ENCODE measurements around the gene CYBRD1.
"Not testable (repeated sequence)": the region's sequence is repeated elsewhere in the genome, so short reads cannot be mapped to it uniquely, and the experiment has no call there.

CYBRD1 gene

DNA sequence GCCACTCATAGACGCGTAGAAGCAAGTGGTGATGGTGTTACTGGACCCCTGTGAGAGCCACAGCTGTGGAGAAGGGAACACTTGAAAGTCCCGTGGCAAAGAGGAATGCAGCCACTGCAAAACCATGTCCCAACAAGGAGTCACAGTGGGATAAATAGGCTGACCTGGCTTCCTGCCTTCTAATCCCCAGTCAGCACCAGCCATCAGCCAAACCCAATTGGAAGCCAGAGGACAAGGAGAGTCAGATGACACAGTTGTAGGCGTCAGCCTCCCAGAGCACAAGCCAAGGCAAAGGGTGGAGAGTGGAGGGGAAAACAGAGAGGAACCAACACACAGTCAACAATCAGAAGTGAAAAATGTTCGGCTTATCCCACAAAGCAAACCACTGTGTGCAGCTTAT, 5.5 kb upstream of the CYBRD1 start:
- no peak for DNase-seq

DNA sequence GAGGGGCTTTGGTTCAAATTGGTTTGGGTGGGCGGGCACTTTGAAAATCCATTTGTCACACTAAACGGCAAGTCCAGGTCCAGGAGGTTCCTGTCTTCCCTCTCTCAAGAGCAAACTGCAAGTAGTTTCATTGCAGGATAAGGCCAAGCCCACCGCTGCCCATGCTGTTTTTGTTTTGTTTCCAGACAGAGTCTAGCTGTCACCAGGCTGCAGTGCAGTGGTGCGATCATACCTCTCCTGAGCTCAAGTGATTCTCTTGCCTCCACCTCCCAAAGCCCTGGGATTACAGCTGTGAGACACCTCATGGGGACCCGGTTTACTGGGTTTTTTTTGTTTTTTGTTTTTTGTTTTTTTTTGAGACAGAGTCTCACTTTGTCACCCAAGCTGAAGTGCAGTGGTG, 1.8 kb upstream of the CYBRD1 start:
- no peak for DNase-seq

GRCh38 chr2:171521361-171522051, 768 bp upstream of the CYBRD1 start:
- DNase-seq, result no peak

DNA sequence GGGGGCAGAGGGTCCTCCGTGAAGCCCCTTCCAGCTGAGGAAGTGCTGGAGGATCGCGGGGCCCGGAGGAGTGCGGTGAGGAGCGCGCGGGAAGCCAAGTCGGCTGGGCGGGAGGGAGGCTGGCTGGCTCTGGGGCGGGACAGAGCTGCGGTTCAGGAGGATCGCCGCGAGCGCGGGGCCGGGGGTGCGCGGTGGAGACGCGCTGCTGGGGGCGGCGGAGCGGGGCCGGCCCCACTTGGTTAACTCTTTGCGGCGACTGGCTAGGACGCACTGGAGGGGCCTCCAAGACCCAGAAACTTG, 464 bp downstream of the CYBRD1 start:
- no peak for DNase-seq

DNA sequence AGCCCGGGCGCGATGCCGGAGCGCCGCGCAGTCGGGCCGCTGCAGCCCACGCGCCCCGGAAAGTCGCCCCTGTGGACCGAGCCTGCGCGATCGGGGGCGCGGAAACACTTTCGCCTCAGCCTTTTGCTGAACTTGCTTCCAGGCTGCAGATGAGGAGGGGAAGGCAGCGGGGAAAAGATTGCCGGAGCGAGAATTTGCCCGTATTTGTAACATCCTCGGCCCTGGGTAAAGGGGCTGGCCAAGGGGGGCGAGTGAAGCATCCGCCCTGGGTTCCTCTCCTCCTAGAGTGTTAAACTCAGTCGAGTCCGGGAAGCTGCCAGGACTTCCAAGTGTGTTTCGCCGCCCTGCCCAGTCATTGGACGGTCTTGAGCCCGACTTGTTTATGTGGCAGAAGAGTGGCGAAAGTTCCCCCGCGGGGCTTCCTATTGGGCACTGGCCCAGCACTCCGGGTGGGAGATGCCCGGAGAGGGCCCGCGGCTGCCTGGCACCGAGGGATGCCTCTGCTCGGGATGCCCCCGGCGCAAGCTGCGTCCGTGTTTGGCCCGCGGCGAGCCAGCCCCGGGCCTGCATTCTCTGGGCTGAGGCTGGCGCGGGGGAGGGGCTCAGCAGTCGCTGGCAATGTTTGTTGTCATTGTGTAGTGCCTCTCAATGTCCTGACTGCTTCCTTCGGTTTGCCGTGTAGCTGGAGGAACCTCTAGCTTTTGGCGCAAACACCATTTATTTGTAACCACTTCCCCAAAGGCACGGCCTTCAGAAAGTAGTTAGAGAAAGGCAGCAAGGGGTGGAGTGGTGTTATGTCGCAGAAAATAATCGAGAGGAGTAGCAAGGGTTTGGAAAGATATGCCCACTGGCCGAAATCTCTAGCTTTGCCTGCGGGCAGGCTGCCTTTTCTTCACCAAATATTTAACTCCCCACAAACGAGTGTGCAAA, 1.1 kb downstream of the CYBRD1 start:
- DNase-seq, result peak; percentile 82

- no peak for DNase-seq
Observed at GRCh38 chr2:171524018-171524401, 1.7 kb downstream of the CYBRD1 start.

- peak; percentile 30 for DNase-seq
Observed at GRCh38 chr2:171529914-171530313, 7.6 kb downstream of the CYBRD1 start.

- DNase-seq, result peak; percentile 70
Observed at GRCh38 chr2:171530378-171530777, 8.1 kb downstream of the CYBRD1 start.

GRCh38 chr2:171530859-171531258, 8.6 kb downstream of the CYBRD1 start:
- not testable (repeated sequence) for DNase-seq

- no peak for DNase-seq
Observed at GRCh38 chr2:171531291-171531690, 9.0 kb downstream of the CYBRD1 start.

DNA sequence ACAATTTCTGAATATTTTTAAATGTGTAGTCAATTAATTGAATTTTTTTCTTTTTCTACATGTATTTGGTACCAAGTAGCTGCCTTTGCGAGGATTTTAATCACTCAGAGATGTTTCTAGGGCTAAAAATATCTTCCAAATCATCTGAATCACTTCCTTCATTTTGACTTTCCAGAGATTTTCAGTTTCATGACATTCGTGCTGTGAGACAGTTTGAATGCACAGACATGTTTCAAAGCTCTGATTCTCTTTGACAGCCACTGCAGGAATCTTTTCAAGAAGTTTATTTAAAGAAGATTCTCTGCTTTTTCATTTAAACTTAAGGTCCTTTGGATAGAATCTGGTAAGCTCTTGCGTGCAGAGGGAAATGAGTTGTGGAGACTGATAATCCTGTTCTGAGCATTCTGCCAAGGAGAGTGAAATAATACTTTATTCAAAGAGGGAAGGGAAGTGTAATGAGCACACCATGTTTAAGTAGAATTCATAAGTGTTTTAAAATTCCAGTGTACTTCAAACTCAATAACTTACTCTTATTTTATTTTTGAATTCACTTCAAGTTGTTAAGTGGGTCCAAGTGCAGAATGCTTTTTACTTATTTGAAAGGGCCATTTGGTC, 9.7 kb downstream of the CYBRD1 start:
- DNase-seq, result no peak

DNA sequence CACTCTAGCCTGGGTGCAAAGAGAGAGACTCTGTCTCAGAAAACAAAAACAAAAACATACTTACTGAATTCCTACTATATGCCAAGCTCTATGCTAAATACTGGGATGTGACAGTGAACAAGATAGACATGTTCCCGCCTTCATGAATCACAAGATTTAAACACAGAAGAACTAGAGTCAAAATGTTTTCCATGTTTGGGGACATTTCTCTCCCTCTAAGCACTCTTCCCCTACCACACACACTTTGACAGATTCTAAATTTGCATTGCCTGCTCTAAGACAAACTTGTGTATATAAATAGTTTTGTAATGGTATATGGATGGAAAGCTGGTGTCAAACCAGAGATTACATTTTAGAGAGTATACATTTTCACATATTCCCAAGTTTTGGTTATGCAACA, 11.1 kb downstream of the CYBRD1 start:
- DNase-seq, result no peak

- DNase-seq, result not testable (repeated sequence)
Observed at GRCh38 chr2:171535528-171535927, 13.3 kb downstream of the CYBRD1 start.

DNA sequence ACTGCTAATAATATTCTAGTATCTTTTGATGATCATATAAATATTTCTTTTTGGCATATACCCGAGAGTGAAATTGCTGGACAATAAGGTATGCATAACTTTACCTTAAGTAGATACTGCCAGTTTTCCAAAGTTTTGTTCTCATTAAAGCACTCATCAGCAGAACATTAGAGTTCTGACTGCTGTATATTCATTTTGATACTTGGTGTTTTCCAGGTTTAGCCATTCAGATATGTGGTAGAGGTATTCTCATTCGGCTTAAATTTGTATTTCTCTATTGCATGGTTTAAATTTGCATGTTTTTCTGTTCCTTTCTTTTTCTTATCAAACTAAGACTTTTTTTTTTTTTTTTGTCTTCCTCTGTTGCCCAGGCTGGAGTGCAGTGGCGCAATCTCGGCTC, 18.2 kb downstream of the CYBRD1 start:
- no peak for DNase-seq

DNA sequence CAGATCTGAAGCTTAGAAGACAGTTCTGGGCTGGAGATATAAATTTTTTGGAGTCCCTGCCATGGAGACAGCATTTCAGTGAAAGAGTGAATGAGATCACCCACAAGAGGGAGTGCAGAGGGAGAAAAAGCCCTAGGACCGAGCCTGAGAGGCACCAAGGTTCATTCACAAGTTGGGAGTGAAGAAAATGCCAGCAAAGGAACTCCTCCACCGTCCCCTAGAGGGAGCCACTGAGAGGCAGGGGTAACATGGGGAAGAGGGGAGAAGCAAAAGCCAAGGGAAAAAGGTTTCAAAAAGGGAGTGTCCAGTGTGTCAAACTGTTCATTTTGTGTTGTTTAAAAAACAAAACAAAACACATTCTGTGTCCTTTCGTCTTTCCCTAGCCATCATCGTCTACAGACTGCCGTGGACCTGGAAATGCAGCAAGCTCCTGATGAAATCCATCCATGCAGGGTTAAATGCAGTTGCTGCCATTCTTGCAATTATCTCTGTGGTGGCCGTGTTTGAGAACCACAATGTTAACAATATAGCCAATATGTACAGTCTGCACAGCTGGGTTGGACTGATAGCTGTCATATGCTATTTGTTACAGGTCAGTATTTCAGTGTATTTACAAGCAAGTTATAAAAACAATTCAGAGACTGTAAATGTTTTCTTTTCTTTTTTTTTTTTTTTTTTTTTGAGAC, 19.1 kb downstream of the CYBRD1 start:
- DNase-seq, result no peak

DNA sequence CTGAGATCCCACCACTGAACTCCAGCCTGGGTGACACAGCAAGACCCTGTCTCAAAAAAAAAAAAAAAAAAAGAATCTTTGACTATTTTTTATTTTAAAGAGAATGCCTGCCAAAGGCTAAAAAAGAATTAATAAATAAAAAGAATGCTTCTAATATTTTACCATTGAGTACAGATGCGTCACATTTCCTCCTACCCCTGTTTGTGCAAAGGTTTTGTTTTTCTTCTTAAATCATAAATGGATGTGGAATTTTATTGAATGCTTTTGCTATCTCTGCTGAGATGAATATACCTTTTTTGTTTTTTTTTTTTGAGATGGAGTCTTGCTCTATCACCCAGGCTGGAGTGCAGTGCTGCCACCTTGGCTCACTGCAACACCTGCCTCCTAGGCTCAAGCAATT, 22.8 kb downstream of the CYBRD1 start:
- DNase-seq, result no peak

GRCh38 chr2:171547256-171547655, 25.0 kb downstream of the CYBRD1 start:
- no peak for DNase-seq

- no peak for DNase-seq
Observed at GRCh38 chr2:171547720-171548119, 25.4 kb downstream of the CYBRD1 start.

DNA sequence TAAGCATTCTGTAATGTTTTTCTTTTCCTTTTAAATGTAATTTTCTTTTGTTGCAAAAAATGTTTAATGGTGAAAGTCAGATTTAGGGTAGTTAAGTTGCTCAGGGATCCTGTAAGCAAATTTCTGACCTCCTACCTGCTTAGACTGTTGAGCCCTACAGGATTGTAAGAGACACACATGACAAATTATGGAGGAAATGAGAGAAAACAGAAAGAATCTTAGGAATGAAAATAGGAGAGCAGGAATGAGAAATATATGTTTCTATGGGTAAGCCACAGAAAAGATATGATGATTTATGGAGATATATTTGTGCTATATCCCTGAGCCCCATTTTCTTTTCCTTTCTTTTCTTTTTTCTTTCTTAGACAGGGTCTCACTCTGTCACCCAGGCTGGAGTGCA, 28.3 kb downstream of the CYBRD1 start:
- DNase-seq, result no peak

DNA sequence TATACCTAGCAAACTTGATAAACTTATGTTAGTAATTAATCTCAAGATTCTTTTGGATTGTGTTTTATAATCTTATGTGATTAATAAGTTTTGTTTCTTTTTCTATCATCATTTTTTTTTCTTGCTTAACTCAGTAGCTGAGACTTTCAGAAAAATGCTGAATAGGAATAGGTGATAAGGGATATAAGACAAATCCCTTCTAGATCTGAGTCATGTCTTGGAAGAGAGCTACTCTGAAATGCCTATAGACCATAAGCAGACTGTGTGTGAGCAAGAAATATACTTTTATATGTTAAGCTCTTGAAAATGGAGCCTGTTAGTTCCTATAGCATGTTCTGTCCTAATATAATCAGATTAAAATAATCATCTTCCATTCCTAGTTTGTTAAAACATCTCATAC, 29.6 kb downstream of the CYBRD1 start:
- DNase-seq, result no peak

- no peak for DNase-seq
Observed at GRCh38 chr2:171553236-171553635, 31.0 kb downstream of the CYBRD1 start.

DNA sequence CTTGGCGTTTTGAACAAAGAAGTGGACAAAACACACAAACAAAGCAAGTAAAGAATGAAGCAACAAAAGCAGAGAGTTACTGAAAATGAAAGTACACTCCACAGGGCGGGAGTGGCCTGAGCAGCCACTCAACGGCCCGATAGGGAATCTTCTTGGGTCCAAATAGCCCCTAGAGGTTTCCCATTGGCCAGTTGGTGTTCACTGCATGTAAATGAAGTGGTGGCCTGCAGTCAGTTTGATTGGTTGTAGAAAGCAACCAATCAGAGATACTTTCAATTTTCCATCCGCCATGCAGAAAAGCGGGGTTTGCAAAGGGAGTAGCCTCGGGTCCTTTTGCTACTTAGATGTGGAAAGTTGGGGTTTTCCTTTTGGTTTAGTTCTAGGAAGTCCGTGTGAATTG, 31.6 kb downstream of the CYBRD1 start:
- DNase-seq, result peak; percentile 80

DNA sequence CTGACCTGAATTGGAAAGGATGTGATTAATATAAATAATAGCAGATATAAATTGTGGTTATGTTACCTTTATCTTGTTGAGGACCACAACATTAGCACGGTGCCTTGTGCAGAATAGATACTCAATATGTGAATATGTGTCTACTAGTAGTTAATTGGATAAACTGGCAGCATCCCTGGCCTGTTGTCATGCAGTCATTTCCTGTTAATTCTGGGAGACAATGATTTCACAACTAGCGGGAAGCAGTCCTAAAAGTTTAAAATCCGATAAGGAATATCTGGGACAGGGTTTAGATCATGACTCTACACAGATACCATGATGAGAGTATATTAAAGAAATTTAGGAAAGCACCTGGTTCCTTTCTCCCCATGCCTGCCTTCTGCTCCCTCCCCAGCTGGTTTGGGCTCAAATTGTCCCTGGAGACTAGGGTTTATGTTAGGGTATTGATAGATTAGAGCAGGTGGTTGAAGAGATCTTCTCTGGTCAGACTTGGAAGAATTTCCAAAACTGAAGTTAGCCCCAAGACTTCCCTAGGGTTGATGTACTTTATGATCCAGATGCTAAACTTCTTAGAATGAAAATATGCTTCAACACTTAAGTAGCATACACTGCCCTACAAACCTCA, 32.8 kb downstream of the CYBRD1 start:
- no peak for DNase-seq
